Left colon (tissue), 2 donors: ENCODE data around the gene SORD. TPM values are rescaled to one million over a fixed set of nuclear protein-coding genes. Genes with fewer than 3 reads are reported as not detected.
"Not testable (repeated sequence)": the region's sequence is repeated elsewhere in the genome, so short reads cannot be mapped to it uniquely, and the experiment has no call there.

Experiments
- ATAC-seq: fragments of 200-7000 bp; cut with Tn5 transposase; one replicate; pipeline ENCODE4 v1.9.1; 2020; ENCODE audit warnings: mild to moderate bottlenecking, moderate library complexity
- DNase-seq, 2 donors: peaks; one replicate each; pipeline ENCODE4 v3.0.0-alpha.2; 2020
- intact Hi-C, 2 donors: fragments of 100-400 bp; cut with DNase I in 1 of 2; cut with micrococcal nuclease in 1 of 2; formaldehyde crosslinking; loops; one replicate each; pipeline versions ENCODE4 v1.11.2 to v1.14.0; 2022; cut with DNase I, micrococcal nuclease
- total RNA-seq, 2 donors: library from RNA; stranded (reverse); fragmentation: NEBNext Ultra II Directional; extraction: Animal tissue kit (Norgen Biotek cat#: 25700); gene quantifications; one replicate each; pipeline ENCODE4 v1.2.1, GENCODE V29; 2021
- donor health status: DM: no; HTN: no; CAD: no.
- donor health status: DM: yes; HTN: yes; CAD: no.

Gene SORD
- total RNA-seq, 2 donors from 2014 or later, result 13.2 to 23.3 TPM

DNA sequence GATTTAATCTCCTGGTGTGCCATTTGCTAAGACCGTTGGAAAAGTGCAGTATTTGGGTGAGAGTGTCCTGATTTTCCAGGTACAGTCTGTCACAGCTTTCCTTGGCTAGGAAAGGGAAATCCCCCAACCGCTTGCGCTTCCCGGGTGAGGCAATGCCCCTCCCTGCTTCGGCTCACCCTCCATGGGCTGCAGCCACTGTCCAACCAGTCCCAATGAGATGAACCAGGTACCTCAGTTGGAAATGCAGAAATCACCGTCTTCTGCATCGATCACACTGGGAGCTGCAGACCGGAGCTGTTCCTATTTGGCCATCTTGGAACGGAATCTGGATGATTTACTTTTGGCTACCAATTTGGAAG lies 2.1 kb upstream of the SORD start:
- ATAC-seq, DNase-seq, intact Hi-C loops: not testable (repeated sequence)

DNA sequence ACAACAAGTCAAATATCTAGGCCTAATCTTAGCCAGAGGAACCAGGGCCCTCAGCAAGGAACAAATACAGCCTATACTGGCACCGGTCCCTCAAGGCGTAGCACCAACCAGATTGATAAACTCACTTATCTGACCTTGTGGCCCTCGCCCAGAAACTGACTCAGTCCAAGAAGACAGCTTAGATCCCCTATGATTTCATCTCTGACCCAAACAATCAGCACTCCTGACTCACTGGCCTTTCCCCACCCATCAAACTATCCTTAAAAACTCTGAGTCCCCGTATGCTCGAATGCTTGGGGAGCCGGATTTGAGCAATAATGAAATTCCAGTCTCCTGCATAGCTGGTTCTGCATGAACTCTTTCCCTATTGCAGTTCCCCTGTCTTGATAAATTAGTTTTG lies 1.6 kb upstream of the SORD start:
- ATAC-seq (no peak), DNase-seq (no peak)
- intact Hi-C loops, result no loop called here

DNA sequence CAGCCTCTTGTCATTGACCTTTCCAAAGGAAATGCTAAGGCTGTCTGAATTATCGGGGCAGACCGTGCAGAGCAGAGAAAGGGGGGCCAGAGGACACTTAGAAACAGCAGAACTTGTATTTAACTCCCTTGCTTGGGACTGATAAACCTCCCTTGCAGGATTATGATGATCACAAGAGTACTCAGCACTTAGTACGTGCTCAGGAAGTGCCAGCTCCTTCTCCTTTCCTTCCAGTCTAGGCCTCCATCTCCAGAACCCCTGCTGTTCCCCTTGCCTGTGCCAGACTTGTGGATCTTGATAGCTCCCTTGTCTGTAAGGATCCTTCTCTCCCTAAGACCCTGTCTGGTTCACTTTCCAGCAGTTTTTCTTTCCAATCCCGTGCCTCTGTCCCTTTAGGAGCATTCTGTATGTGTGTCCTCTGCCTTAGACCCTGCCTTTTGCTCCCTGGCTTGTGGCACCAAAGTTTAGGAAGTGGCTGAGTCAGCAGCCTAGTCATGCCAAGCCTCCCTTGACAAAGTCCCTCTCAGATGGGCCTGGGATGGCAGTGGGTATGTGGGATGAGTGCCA lies 747 bp downstream of the SORD start:
- DNase-seq (no peak), ATAC-seq (no peak)
- intact Hi-C loops, result no loop called here

- intact Hi-C loops, DNase-seq, ATAC-seq: not testable (repeated sequence)
Measured at GRCh38 chr15:45024649-45025048, 1.7 kb downstream of the SORD start.

DNA sequence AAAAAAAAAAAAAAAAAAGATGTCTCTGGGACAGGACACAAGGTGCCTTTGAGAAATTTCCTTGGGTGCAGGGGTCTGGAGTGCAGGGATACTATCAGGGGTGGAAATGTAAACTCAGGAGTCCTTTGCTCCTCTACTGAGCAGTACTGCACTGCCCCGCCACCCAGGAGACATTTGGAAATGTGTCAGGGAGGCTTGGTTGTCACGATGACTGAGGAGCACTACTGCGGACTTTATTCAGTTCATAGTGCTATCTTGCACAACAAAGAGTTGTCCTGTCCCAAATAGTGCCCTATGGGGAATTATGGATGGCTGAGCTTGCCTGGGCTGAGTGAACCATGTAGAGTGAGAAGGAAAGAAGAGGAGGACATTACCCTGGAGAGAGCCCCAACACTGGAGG lies 2.6 kb downstream of the SORD start:
- ATAC-seq, DNase-seq, intact Hi-C loops: not testable (repeated sequence)

DNA sequence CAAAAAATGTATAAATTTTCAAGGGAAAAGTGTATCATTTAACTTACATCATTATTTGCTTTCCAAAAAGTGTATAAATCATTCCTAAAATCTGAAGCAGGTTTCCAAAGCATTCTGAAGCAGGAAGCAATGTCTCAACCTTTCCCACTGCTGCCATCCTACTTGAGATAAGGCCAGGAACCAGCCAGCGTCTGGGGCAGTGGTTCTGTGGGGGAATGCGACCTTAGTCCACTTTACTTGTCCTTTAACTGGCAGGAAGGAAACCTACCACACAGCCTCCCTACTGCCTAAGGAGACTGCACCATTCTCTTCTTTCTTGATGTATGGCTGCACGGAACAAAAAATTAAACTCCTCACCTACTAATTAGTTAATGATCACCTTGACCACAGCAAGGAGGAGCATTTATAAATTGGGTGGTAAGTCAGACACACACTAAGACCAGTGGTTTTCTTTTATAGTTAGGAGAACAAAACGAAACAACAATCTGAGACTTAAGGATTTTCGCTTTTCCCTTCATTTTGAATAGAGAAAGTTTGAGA lies 3.7 kb downstream of the SORD start:
- no peak for ATAC-seq
- intact Hi-C loops, result no loop called here
- no peak for DNase-seq

GRCh38 chr15:45027220-45027619 lies 4.2 kb downstream of the SORD start:
- intact Hi-C loops, result no loop called here
- DNase-seq, result no peak
- no peak for ATAC-seq

DNA sequence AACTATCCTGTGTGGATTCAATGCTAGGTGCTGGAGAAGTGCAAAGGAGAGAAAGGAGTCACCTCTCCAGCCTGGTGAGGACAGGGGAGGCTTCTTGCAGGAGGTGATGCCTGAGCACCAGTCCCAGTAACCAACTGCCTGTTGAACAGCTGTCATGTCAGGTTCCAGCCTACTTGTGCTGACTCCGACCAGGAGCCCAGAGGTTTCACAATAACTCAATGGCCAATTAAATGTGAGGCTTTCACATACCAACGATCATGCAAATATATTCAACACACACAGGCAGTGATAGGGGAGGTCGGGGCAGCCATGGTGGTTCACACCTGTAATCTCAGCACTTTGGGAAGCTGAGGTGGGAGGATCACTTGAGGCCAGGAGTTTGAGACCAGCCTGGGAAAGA lies 7.7 kb downstream of the SORD start:
- ATAC-seq (no peak), DNase-seq (no peak)
- intact Hi-C loops, result no loop called here

DNA sequence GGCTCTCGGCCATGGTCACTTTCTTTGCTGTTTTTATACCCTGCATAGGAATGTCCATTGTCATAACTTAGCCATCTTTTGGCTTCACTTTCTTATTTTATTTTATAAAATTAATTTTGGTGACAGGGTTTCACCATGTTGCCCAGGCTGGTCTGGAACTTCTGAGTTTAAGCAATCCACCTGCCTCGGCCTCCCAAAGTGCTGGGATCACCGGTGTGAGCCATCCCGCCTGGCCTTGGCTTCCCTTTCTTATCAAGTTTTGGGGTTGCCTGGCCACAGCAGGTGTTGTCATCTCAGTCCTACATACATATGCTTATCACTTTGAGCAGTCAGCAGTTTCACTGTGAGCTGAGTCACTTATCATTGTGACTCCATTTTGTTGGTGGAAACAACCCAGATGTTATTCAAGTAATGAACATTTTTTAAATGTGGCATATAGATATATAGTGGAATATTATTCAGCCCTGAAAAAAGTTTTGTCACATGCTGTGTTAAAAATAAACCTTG lies 8.6 kb downstream of the SORD start:
- DNase-seq, intact Hi-C loops, ATAC-seq: not testable (repeated sequence)

DNA sequence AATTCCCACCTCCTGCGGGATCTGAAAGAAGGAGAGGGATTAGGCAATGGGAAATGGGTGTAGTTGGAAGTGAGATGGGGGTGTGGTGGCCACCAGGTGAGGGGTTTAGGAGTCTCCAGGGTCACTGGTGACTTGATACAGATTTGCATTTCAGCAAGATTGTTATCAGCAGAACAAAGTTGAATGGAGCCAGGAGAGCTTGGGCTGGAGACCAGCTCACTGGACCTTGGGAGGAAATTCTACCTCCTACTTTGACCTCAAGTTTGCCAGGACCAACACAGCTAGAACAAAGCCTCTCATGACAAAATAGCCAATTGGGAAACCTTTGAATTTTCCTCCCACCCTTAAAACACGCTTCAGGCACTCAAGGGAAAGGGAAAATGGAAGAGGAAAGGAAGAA lies 9.5 kb downstream of the SORD start:
- intact Hi-C loops, DNase-seq, ATAC-seq: not testable (repeated sequence)

DNA sequence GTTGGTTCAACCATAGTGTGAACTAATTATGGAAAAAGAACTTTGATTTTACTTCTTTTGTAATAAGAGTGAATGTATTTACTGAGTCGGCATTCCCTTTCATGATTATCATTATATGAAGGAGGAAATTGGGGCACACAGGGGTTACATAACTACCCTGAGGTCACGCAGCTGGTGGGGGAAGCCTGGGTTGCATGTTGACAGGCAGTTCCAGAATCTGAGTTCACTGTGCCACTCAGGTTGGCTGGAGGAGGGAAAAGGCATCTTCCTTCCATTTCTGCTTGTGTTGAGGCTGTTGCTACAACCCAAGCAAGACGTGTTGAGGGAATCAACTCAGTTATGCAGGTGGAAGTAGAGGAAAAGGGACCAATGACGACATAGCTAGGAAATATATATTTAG lies 11.1 kb downstream of the SORD start:
- ATAC-seq, intact Hi-C loops, DNase-seq: not testable (repeated sequence)

- intact Hi-C loops, result loop anchor here in 1 of 2 donors (5.0 kb wide), 1 partner anchor 67 kb away; no protein-coding TSS in a partner anchor
- not testable (repeated sequence) for ATAC-seq, DNase-seq
Measured at GRCh38 chr15:45034600-45035375, 11.8 kb downstream of the SORD start.

- DNase-seq (peak; percentile 77), ATAC-seq (peak; percentile 98)
- intact Hi-C loops, result loop anchor here in 1 of 2 donors (5.0 kb wide), 1 partner anchor 70 kb away; no protein-coding TSS in a partner anchor
Measured at GRCh38 chr15:45036812-45037781, 14.1 kb downstream of the SORD start.

DNA sequence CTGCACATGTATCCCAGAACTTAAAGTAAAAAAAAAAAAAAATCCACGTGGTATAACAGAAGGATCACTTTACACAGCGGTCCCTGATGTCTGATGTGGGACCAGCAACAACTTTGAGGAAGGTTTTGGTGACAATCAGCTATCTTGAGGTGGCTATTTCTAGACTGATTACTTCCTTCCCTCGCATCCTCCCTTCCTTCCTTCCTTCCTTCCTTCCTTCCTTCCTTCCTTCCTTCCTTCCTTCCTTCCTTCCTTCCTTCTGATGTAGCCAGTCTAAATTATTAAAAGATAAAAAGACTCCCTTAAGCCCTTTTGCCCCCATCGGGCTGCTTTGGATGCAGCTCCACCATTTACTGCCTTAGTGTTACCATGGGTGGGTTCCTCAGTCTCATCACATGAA lies 14.9 kb downstream of the SORD start:
- ATAC-seq (no peak), DNase-seq (no peak)
- intact Hi-C loops, result loop anchor here in 1 of 2 donors (5.0 kb wide), 1 partner anchor 71 kb away; no protein-coding TSS in a partner anchor

GRCh38 chr15:45040396-45040795 lies 17.4 kb downstream of the SORD start:
- intact Hi-C loops, ATAC-seq, DNase-seq: not testable (repeated sequence)

GRCh38 chr15:45041538-45041937 lies 18.5 kb downstream of the SORD start:
- DNase-seq, intact Hi-C loops, ATAC-seq: not testable (repeated sequence)

DNA sequence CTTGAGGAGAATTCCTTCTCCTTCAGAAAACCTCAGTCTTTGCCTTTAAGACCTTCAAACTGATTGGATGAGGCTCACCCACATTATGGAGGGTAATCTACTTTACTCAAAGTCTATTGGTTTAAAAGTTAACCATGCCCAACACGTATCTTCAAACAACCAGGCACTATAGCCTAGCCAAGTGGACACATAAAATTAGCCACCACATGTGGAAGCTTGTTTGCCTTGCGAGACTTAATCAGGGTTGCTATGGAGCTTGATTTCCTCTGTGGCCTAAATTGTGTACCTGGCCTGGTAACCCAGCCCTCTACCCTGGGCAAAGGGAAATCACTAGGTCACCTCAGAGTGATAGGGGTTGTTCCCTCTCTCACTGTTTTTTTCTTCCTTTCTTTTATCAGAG lies 19.9 kb downstream of the SORD start:
- intact Hi-C loops, DNase-seq: not testable (repeated sequence)
- peak; percentile 40 for ATAC-seq

DNA sequence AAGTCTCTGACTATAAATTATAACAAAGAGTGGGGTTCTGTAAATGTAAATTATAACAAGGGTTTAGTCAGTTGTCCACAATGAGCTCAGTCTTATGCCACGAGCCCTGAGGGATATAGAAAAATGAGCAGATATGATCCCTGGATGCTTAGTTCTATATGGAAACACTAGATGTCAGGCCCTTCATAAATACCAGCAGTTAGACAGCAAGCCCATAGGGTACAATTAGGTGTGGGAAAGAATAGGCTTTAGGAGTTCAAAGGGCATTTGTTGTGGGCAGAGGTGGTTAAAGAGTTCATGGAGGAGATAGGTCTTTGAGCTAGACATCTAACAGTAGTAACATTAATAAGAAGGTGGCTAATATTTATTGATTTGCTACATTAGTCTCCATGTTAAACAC lies 21.3 kb downstream of the SORD start:
- peak; percentile 81 for ATAC-seq
- DNase-seq, intact Hi-C loops: not testable (repeated sequence)

GRCh38 chr15:45048449-45048793 lies 25.4 kb downstream of the SORD start:
- intact Hi-C loops, DNase-seq, ATAC-seq: not testable (repeated sequence)
